Glutamatergic neuron (in vitro differentiated cells): ENCODE measurements around the gene NFATC2. TPM values are rescaled to one million over a fixed set of nuclear protein-coding genes. Genes with fewer than 3 reads are reported as not detected.

Experiments used
- DNase-seq: peaks from one replicate; pipeline ENCODE4 v3.0.0; 2022
- H3K27ac Mint-ChIP-seq: one replicate; pipeline ENCODE4 v1.8.0; 2020; ENCODE audit warnings: mild to moderate bottlenecking, mixed read lengths, inconsistent platforms; ENCODE audit not compliant: unreplicated experiment
- H3K27me3 Mint-ChIP-seq: one replicate; pipeline ENCODE4 v1.8.0; 2020; ENCODE audit warnings: mild to moderate bottlenecking, moderate library complexity, mixed read lengths, inconsistent platforms; ENCODE audit not compliant: unreplicated experiment
- H3K36me3 Mint-ChIP-seq: one replicate; pipeline ENCODE4 v1.8.0; 2020; ENCODE audit warnings: mild to moderate bottlenecking, mixed read lengths, inconsistent platforms; ENCODE audit not compliant: unreplicated experiment
- H3K4me1 Mint-ChIP-seq: one replicate; pipeline ENCODE4 v1.8.0; 2020; ENCODE audit warnings: mild to moderate bottlenecking, low read depth, mixed read lengths, inconsistent platforms; ENCODE audit not compliant: unreplicated experiment
- H3K4me3 Mint-ChIP-seq: one replicate; pipeline ENCODE4 v1.8.0; 2020; ENCODE audit warnings: mild to moderate bottlenecking, mixed read lengths, inconsistent platforms; ENCODE audit not compliant: unreplicated experiment
- H3K9me3 Mint-ChIP-seq: one replicate; pipeline ENCODE4 v1.8.0; 2020; ENCODE audit warnings: mild to moderate bottlenecking, moderate library complexity, mixed read lengths, inconsistent platforms; ENCODE audit not compliant: unreplicated experiment
- total RNA-seq: library from RNA; stranded (reverse); fragmentation: NEBNext Ultra II Directional; extraction: Animal tissue kit (Norgen Biotek cat#: 25700); gene quantifications from one replicate; pipeline ENCODE4 v1.2.1, GENCODE V29; 2021; ENCODE audit not compliant: unreplicated experiment
- TF ChIP-seq, protein P1 (sequence below): fragments of 200-600 bp; sonication (generic); IDR thresholded peaks from one replicate; pipeline ENCODE4 v1.5.0; 2021; ENCODE audit not compliant: partially characterized antibody, unreplicated experiment

Gene NFATC2
- total RNA-seq, 1 donor from 2014 or later: not detected

DNA sequence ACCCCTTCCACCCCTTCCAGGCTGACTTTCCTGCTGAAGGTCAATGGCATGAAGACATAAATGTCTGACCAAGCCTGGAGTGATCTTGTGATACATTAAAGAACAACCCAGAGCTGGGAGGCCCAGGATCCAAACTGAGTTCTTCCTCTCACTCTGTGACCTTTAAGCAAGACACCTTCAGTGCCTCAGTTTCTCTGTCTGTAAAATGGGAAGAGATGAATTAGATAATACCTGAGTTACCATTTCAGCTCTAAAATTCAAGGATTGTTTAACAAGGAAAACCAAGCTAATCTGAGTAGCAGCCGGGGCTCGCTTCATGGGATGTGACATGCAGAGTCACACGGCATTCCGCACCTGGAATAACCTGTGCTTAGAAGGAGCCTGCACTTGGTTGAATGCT is 7.0 kb upstream of the NFATC2 start:
- Mint-ChIP-seq H3K4me1 (no peaks in the 10 kb centered on the region), H3K27ac (no peak overlapping the region), H3K4me3 (no peak overlapping the region), H3K9me3 (peaks cover 2% of the 10 kb centered on the region), H3K36me3 (peaks cover 11% of the 10 kb centered on the region), H3K27me3 (peaks cover 9% of the 10 kb centered on the region)
- TF ChIP-seq, protein P1, sequence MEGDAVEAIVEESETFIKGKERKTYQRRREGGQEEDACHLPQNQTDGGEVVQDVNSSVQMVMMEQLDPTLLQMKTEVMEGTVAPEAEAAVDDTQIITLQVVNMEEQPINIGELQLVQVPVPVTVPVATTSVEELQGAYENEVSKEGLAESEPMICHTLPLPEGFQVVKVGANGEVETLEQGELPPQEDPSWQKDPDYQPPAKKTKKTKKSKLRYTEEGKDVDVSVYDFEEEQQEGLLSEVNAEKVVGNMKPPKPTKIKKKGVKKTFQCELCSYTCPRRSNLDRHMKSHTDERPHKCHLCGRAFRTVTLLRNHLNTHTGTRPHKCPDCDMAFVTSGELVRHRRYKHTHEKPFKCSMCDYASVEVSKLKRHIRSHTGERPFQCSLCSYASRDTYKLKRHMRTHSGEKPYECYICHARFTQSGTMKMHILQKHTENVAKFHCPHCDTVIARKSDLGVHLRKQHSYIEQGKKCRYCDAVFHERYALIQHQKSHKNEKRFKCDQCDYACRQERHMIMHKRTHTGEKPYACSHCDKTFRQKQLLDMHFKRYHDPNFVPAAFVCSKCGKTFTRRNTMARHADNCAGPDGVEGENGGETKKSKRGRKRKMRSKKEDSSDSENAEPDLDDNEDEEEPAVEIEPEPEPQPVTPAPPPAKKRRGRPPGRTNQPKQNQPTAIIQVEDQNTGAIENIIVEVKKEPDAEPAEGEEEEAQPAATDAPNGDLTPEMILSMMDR: no peak
- DNase-seq: no peak

DNA sequence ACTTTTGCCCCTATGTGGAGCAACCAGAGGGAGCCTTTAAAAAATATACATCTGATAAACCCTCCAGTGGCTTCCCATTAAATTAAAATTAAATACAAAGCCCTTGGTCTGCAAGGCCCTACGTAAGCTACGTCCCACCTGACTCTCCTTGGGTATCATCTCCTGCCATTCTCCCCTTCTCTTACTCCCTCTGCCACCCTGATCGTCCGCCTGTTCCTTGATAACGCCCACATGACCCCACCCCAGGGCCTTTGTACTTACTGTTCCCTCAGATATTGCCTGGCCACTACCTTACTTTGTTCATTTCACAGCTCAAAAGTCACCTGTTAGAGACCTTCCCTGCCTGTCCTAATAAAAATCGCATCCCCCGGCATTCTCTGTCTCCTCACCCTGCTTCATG is 5.4 kb upstream of the NFATC2 start:
- TF ChIP-seq, protein P1: no peak
- DNase-seq: no peak
- H3K36me3 Mint-ChIP-seq: peaks cover 5% of the 10 kb centered on the region
- peaks cover 11% of the 10 kb centered on the region for H3K27me3 Mint-ChIP-seq
- no peaks in the 10 kb centered on the region for H3K4me1 Mint-ChIP-seq
- H3K4me3 Mint-ChIP-seq: no peak overlapping the region
- H3K9me3 Mint-ChIP-seq: peaks cover 2% of the 10 kb centered on the region
- no peak overlapping the region for H3K27ac Mint-ChIP-seq

GRCh38 chr20:51545515-51545914 is 3.0 kb upstream of the NFATC2 start:
- Mint-ChIP-seq H3K27me3 (peaks cover 18% of the 10 kb centered on the region), H3K36me3 (peaks cover 5% of the 10 kb centered on the region), H3K27ac (no peak overlapping the region), H3K4me3 (no peak overlapping the region), H3K9me3 (peaks cover 2% of the 10 kb centered on the region), H3K4me1 (peaks cover 2% of the 10 kb centered on the region)
- TF ChIP-seq, protein P1: no peak
- no peak for DNase-seq

DNA sequence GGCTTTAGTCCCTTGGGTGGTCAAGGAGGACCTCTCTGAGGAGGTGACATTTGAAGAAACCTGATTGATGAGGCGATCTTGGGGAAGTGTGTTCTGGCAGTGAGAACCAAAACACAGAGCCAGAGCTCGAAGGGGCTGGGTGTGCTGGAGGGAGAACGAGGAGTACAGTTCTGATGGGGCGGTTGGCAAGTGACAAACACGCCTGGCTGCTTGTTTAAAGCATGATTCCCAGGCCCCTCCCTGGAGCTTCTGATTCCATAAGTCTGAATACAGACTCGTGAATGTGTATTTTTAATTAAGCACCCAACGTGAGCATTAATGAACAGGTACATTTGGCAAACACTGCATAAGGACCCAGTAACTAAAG is 886 bp upstream of the NFATC2 start:
- H3K4me3 Mint-ChIP-seq: no peak overlapping the region
- TF ChIP-seq, protein P1: no peak
- peaks cover 18% of the 10 kb centered on the region for H3K27me3 Mint-ChIP-seq
- H3K27ac Mint-ChIP-seq: no peak overlapping the region
- peaks cover 8% of the 10 kb centered on the region for H3K36me3 Mint-ChIP-seq
- H3K9me3 Mint-ChIP-seq: peaks cover 2% of the 10 kb centered on the region
- DNase-seq: no peak
- H3K4me1 Mint-ChIP-seq: peaks cover 2% of the 10 kb centered on the region

- H3K27me3 Mint-ChIP-seq: peaks cover 18% of the 10 kb centered on the region
- H3K4me3 Mint-ChIP-seq: no peak overlapping the region
- H3K27ac Mint-ChIP-seq: no peak overlapping the region
Measured at GRCh38 chr20:51542033-51542570, 417 bp downstream of the NFATC2 start.

More at GRCh38 chr20:51542033-51542570, 417 bp downstream of the NFATC2 start:
- TF ChIP-seq, protein P1: no peak
- Mint-ChIP-seq H3K4me1 (peaks cover 2% of the 10 kb centered on the region), H3K9me3 (peaks cover 2% of the 10 kb centered on the region), H3K36me3 (peaks cover 17% of the 10 kb centered on the region)
- DNase-seq: no peak
